ENCODE measurements around the gene SPC25.

- TF ChIP-seq CTCF (conservative IDR thresholded peaks at IDR 0.05; ENCODE audit: low read depth, low read length) (no peak), EZH2 (IDR thresholded peaks at IDR 0.05; ENCODE audit: borderline replicate concordance, low read depth, low read length, poor library complexity, severe bottlenecking) (no peak)
Observed at GRCh38 chr2:168854651-168855050, 35.6 kb downstream of the SPC25 start.

All from A673 (cell line).